ENCODE data around the gene CFAP410. TPM values are rescaled to one million over a fixed set of nuclear protein-coding genes. Genes with fewer than 3 reads are reported as not detected.

The CFAP410 gene
- total and polyA plus RNA-seq, 8 donors, result 21.1 to 118 (median 32.8) TPM

- Histone ChIP-seq H3K36me3 (no peaks in the 10 kb centered on the region), H3K9me3 (no peaks in the 10 kb centered on the region), H3K27me3 (peaks cover 0 to 54% (median 0%) of the 10 kb centered on the region in 3 donors), H3K27ac (no peak overlapping the region), H3K4me3 (no peak overlapping the region), H3K4me1 (peaks cover 8 to 21% (median 19%) of the 10 kb centered on the region in 4 donors)
- intact Hi-C loops (cut with DNase I; ENCODE audit: low total_unique reads), result no loop called here
- no peak for DNase-seq
- TF ChIP-seq CTCF (IDR thresholded peaks at IDR 0.05) (no peak), POLR2A (IDR thresholded peaks at IDR 0.05) (no peak), POLR2AphosphoS5 (IDR thresholded peaks at IDR 0.05) (no peak), EP300 (IDR thresholded peaks at IDR 0.05) (no peak)
- 73 to 87% (median 81%) methylated on average over 3 to 15 of the region's 15 CpGs for WGBS, 5 donors
Measured at GRCh38 chr21:44292812-44293195, 46.4 kb downstream of the CFAP410 start.

DNA sequence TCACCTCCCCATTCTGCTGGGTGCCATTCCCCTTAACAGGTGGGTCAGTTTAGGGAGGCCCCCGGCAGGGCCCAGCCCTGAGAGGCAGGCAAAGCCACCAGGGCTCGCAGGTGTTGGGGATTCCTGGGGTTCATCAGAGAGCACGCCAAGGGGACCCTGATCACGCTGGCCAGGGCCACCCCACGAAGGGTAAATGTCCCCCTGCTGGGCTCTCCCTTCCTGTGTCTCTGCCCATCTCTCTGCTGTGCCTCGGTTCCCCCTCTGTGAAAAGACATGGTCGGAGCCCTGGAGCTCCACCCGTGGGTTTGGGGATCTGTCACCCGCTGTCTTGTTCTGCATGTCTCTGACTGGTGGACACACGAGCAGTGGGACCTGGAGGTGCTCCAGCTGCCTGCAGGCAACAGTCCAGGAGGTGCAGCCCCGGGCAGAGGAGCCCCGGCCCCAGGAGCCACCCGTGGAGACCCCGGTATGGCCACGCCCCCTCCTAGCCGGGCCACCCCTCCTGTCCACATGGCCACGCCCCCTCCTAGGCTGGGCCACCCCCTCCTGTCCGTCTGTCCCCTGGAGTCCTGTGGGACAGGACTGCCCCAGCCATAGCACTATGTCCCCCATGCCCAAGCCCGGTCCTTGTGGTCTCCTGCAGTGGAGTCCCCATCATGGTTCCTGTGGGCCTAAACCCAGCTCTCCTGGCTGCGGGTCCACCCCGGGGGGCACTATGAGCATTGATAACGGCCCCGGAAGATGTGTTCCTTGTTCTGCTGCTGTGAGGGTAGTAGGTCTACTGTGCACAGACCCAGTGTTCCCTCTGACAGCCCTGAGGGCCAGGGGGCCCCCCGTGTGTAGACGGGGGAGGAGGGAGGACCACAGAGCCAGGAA is 47.0 kb downstream of the CFAP410 start:
- intact Hi-C loops (cut with DNase I; ENCODE audit: low total_unique reads), result no loop called here
- DNase-seq, result no peak
- H3K36me3 ChIP-seq, result no peaks in the 10 kb centered on the region
- 59 to 83% (median 63%) methylated on average over 9 to 25 of the region's 25 CpGs for WGBS, 5 donors
- H3K9me3 ChIP-seq, result no peaks in the 10 kb centered on the region
- H3K4me3 ChIP-seq, result no peak overlapping the region
- no peak for TF ChIP-seq POLR2AphosphoS5 (IDR thresholded peaks at IDR 0.05)
- TF ChIP-seq EP300 (IDR thresholded peaks at IDR 0.05), result no peak
- TF ChIP-seq CTCF (IDR thresholded peaks at IDR 0.05), result no peak
- no peak for TF ChIP-seq POLR2A (IDR thresholded peaks at IDR 0.05)
- peaks cover 0 to 59% (median 0%) of the 10 kb centered on the region in 3 donors for H3K27me3 ChIP-seq
- H3K27ac ChIP-seq, result no peak overlapping the region
- peaks cover 4 to 14% (median 13%) of the 10 kb centered on the region in 4 donors for H3K4me1 ChIP-seq

DNA sequence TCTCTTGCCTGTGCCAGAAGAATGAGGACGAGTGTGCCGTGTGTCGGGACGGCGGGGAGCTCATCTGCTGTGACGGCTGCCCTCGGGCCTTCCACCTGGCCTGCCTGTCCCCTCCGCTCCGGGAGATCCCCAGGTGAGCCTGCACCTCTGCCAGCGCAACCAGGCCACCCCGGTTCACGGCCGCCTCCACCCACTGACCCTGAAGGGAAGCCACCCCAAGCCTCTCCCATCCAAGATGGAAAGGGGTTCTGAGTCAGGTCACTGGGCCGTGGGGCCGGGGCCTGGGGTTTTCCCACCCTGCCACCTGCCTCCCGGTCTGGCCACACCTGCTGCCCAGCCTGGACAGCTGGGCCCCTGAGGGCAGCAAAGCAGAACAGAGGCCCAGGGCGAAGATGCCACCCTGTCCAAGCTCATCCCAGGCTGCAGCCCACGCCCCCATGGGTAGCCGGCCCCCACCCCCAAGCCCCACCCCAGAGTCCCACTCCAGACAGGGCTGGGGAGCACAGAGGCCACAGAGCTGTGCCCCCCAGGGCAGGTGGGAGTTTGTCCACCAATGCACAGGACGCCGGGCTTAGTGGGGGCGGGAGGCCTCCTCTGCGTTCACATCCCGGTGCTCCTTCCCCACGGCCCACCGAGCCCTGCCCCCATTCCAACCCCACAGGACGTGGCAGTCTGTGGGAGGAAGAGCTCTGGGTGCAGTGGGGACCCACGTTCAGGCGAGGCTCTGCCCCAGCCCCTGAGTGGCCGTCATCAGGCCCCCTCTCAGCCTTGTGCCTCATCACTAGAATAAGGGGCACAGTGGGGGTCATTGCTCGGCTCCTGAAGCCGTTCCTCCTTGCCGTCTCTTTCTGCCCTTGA is 47.9 kb downstream of the CFAP410 start:
- Histone ChIP-seq H3K9me3 (no peaks in the 10 kb centered on the region), H3K4me3 (no peak overlapping the region), H3K36me3 (no peaks in the 10 kb centered on the region), H3K4me1 (peaks cover 4 to 13% (median 11%) of the 10 kb centered on the region in 4 donors), H3K27ac (no peak overlapping the region), H3K27me3 (peaks cover 0 to 59% (median 7%) of the 10 kb centered on the region in 3 donors)
- no peak for DNase-seq
- TF ChIP-seq POLR2A (IDR thresholded peaks at IDR 0.05) (no peak), EP300 (IDR thresholded peaks at IDR 0.05) (no peak), POLR2AphosphoS5 (IDR thresholded peaks at IDR 0.05) (no peak), CTCF (IDR thresholded peaks at IDR 0.05) (no peak)
- 78 to 85% (median 84%) methylated on average over 16 to 33 of the region's 33 CpGs for whole genome bisulfite sequencing, 5 donors
- intact Hi-C loops (cut with DNase I; ENCODE audit: low total_unique reads), result no loop called here

- no peaks in the 10 kb centered on the region for H3K9me3 ChIP-seq
- no peak overlapping the region for H3K4me3 ChIP-seq
- WGBS, 5 donors, result 78 to 85% (median 81%) methylated on average over 16 of the region's 16 CpGs
- intact Hi-C loops (cut with DNase I; ENCODE audit: low total_unique reads), result no loop called here
- no peak for DNase-seq
- peaks cover 8 to 20% (median 18%) of the 10 kb centered on the region in 4 donors for H3K4me1 ChIP-seq
- H3K27ac ChIP-seq, result no peak overlapping the region
- peaks cover 0 to 59% (median 16%) of the 10 kb centered on the region in 3 donors for H3K27me3 ChIP-seq
- H3K36me3 ChIP-seq, result no peaks in the 10 kb centered on the region
- no peak for TF ChIP-seq CTCF (IDR thresholded peaks at IDR 0.05)
- TF ChIP-seq POLR2AphosphoS5 (IDR thresholded peaks at IDR 0.05), result no peak
- no peak for TF ChIP-seq EP300 (IDR thresholded peaks at IDR 0.05)
- TF ChIP-seq POLR2A (IDR thresholded peaks at IDR 0.05), result no peak
Measured at GRCh38 chr21:44290327-44291077, 48.7 kb downstream of the CFAP410 start.

Data from stomach (tissue), 9 donors.